GM23338 (cell line): ENCODE data around the gene LRP1B. TPM values are rescaled to one million over a fixed set of nuclear protein-coding genes. Genes with fewer than 3 reads are reported as not detected.

Experiments used
- ATAC-seq: fragments of 200-7000 bp; cut with Tn5 transposase; 3 replicates; pipeline ENCODE4 v1.9.1; 2020
- DNase-seq: peaks from one replicate; pipeline ENCODE4 v3.0.0-alpha.2; 2015; ENCODE audit warnings: low spot score
- H2AFZ ChIP-seq: fragments of 200-600 bp; sonication (generic); 2 replicates; pipeline ENCODE4 v1.8.0; 2016; ENCODE audit warnings: antibody characterized with exemption, mild to moderate bottlenecking, moderate library complexity
- H3F3A ChIP-seq: fragments of 200-600 bp; sonication (generic); replicated peaks from 2 replicates; pipeline ENCODE4 v1.8.0; 2017; ENCODE audit warnings: antibody characterized with exemption, mixed run types, low read depth
- H3K27ac ChIP-seq: fragments of 200-600 bp; sonication (generic); 2 replicates; pipeline ENCODE4 v1.6.1; 2016; ENCODE audit warnings: low read depth
- H3K27me3 ChIP-seq: fragments of 200-600 bp; sonication (generic); 2 replicates; pipeline ENCODE4 v1.8.0; 2016; ENCODE audit warnings: mild to moderate bottlenecking, mixed run types, moderate library complexity; ENCODE audit not compliant: insufficient read depth
- H3K36me3 ChIP-seq: fragments of 200-600 bp; sonication (generic); 2 replicates; pipeline ENCODE4 v1.8.0; 2016; ENCODE audit warnings: mild to moderate bottlenecking; ENCODE audit not compliant: insufficient read depth
- H3K4me1 ChIP-seq: fragments of 200-600 bp; sonication (generic); 2 replicates; pipeline ENCODE4 v1.8.0; 2016; ENCODE audit warnings: mild to moderate bottlenecking, moderate library complexity; ENCODE audit not compliant: insufficient read depth
- H3K4me2 ChIP-seq: fragments of 200-600 bp; sonication (generic); 2 replicates; pipeline ENCODE4 v1.7.1; 2017; ENCODE audit warnings: mixed run types
- H3K4me3 ChIP-seq: fragments of 200-600 bp; sonication (generic); 2 replicates; pipeline ENCODE4 v1.6.1; 2016; ENCODE audit warnings: mixed run types
- H3K79me2 ChIP-seq: fragments of 200-600 bp; sonication (generic); replicated peaks from 2 replicates; pipeline ENCODE4 v1.8.0; 2017; ENCODE audit warnings: mild to moderate bottlenecking; ENCODE audit not compliant: insufficient read depth
- H3K9me2 ChIP-seq: fragments of 200-600 bp; sonication (generic); 2 replicates; pipeline ENCODE4 v1.8.0; 2017; ENCODE audit not compliant: insufficient read depth
- H4K20me1 ChIP-seq: fragments of 200-600 bp; sonication (generic); replicated peaks from 2 replicates; pipeline ENCODE4 v1.8.0; 2017; ENCODE audit warnings: mild to moderate bottlenecking; ENCODE audit not compliant: insufficient read depth
- H3K27ac Mint-ChIP-seq: 2 replicates; pipeline ENCODE4 v1.8.0; 2020; ENCODE audit warnings: inconsistent platforms, mild to moderate bottlenecking, moderate library complexity, mixed read lengths
- H3K27me3 Mint-ChIP-seq: 3 replicates; pipeline ENCODE4 v1.8.0; 2022; ENCODE audit warnings: low read depth, mild to moderate bottlenecking, moderate library complexity, mixed read lengths, inconsistent platforms; ENCODE audit not compliant: insufficient read depth, poor library complexity
- H3K36me3 Mint-ChIP-seq: 3 replicates; pipeline ENCODE4 v1.8.0; 2021; ENCODE audit warnings: low read depth, mild to moderate bottlenecking, inconsistent platforms, moderate library complexity, mixed read lengths
- H3K4me1 Mint-ChIP-seq: 3 replicates; pipeline ENCODE4 v1.8.0; 2020; ENCODE audit warnings: mild to moderate bottlenecking, inconsistent platforms, mixed read lengths
- H3K4me3 Mint-ChIP-seq: 3 replicates; pipeline ENCODE4 v1.8.0; 2021; ENCODE audit warnings: moderate library complexity, mild to moderate bottlenecking, inconsistent platforms, mixed read lengths
- H3K9me3 Mint-ChIP-seq: 3 replicates; pipeline ENCODE4 v1.8.0; 2020; ENCODE audit warnings: moderate library complexity, mild to moderate bottlenecking, inconsistent platforms, mixed read lengths
- CREB1 ChIP-seq: fragments of 250-450 bp; sonication (Bioruptor Pico); IDR thresholded peaks from 2 replicates; pipeline ENCODE4 v1.5.0; 2020; ENCODE audit warnings: low read depth, mild to moderate bottlenecking, moderate library complexity
- EZH2 ChIP-seq: fragments of 200-600 bp; sonication (generic); IDR thresholded peaks from one replicate; pipeline ENCODE4 v1.8.0; 2017; ENCODE audit warnings: antibody characterized with exemption, mild to moderate bottlenecking, low read depth; ENCODE audit not compliant: unreplicated experiment
- EZH2phosphoT487 ChIP-seq: fragments of 200-600 bp; sonication (generic); IDR thresholded peaks from one replicate; pipeline ENCODE4 v1.8.1; 2018; ENCODE audit warnings: antibody characterized with exemption; ENCODE audit not compliant: unreplicated experiment
- JUNB ChIP-seq: IDR thresholded peaks from one replicate; pipeline ENCODE4 v1.6.1; 2016; ENCODE audit warnings: antibody characterized with exemption; ENCODE audit not compliant: unreplicated experiment
- NANOG ChIP-seq: IDR thresholded peaks from 2 replicates; pipeline ENCODE4 v1.6.1; 2016; ENCODE audit warnings: antibody characterized with exemption, borderline replicate concordance
- POLR2AphosphoS5 ChIP-seq: IDR thresholded peaks from 2 replicates; pipeline ENCODE4 v1.6.1; 2016; ENCODE audit warnings: antibody characterized with exemption, low read depth
- STAT1 ChIP-seq: IDR thresholded peaks from one replicate; pipeline ENCODE4 v1.6.1; 2016; ENCODE audit warnings: antibody characterized with exemption; ENCODE audit not compliant: unreplicated experiment
- ZNF114 ChIP-seq: fragments of 250-450 bp; sonication (Bioruptor Pico); IDR thresholded peaks from 2 replicates; pipeline ENCODE4 v1.5.0; 2020; ENCODE audit warnings: mild to moderate bottlenecking, moderate library complexity
- ZNF331 ChIP-seq: fragments of 250-450 bp; sonication (Bioruptor Pico); IDR thresholded peaks from 2 replicates; pipeline ENCODE4 v1.5.0; 2020; ENCODE audit warnings: low read depth, mild to moderate bottlenecking, moderate library complexity
- polyA plus RNA-seq: library from polyadenylated mRNA; unstranded; fragments of >200 nt; fragmentation: Nextera tagmentation; extraction: Ambion mirVana; gene quantifications from 2 replicates; pipeline ENCODE4 v1.2.1, GENCODE V29; 2016
- total RNA-seq: library from RNA; depleted of rRNA; stranded (reverse); fragments of >200 nt; shearing (Covaris generic); gene quantifications from 2 replicates; pipeline ENCODE4 v1.2.3, GENCODE V29; 2014
- TF ChIP-seq, protein P1 (sequence below), 2 experiments: fragments of 200-600 bp in 1 of 2; sonication (generic) in 1 of 2; conservative IDR thresholded peaks; 2 replicates each; pipeline versions ENCODE4 v1.5.1 to v1.6.1; 2016 to 2017; ENCODE audit warnings: antibody characterized with exemption in 2 of 2, low read depth in 2 of 2, mild to moderate bottlenecking in 2 of 2, moderate library complexity in 1 of 2
- TF ChIP-seq, protein P2 (sequence below): IDR thresholded peaks from 2 replicates; pipeline ENCODE4 v1.6.1; 2016; ENCODE audit warnings: antibody characterized with exemption
- TF ChIP-seq, protein P3 (sequence below): fragments of 250-450 bp; sonication (Bioruptor Pico); IDR thresholded peaks from 2 replicates; pipeline ENCODE4 v1.5.0; 2020; ENCODE audit warnings: mild to moderate bottlenecking, moderate library complexity

The LRP1B gene
- total and polyA plus RNA-seq, 2 experiments from 2014 or later = 0.15 to 0.97 TPM

- TF ChIP-seq, protein P1, sequence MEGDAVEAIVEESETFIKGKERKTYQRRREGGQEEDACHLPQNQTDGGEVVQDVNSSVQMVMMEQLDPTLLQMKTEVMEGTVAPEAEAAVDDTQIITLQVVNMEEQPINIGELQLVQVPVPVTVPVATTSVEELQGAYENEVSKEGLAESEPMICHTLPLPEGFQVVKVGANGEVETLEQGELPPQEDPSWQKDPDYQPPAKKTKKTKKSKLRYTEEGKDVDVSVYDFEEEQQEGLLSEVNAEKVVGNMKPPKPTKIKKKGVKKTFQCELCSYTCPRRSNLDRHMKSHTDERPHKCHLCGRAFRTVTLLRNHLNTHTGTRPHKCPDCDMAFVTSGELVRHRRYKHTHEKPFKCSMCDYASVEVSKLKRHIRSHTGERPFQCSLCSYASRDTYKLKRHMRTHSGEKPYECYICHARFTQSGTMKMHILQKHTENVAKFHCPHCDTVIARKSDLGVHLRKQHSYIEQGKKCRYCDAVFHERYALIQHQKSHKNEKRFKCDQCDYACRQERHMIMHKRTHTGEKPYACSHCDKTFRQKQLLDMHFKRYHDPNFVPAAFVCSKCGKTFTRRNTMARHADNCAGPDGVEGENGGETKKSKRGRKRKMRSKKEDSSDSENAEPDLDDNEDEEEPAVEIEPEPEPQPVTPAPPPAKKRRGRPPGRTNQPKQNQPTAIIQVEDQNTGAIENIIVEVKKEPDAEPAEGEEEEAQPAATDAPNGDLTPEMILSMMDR (conservative IDR thresholded peaks at IDR 0.05; ENCODE audit: low read depth in 2 of 2) = no peak
- TF ChIP-seq JUNB (no peak), ZNF114 (no peak), EZH2 (no peak), STAT1 (no peak), EZH2phosphoT487 (no peak), CREB1 (no peak)
- TF ChIP-seq, protein P2, sequence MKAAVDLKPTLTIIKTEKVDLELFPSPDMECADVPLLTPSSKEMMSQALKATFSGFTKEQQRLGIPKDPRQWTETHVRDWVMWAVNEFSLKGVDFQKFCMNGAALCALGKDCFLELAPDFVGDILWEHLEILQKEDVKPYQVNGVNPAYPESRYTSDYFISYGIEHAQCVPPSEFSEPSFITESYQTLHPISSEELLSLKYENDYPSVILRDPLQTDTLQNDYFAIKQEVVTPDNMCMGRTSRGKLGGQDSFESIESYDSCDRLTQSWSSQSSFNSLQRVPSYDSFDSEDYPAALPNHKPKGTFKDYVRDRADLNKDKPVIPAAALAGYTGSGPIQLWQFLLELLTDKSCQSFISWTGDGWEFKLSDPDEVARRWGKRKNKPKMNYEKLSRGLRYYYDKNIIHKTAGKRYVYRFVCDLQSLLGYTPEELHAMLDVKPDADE = no peak
Measured at GRCh38 chr2:140273958-140274357, 1856.9 kb downstream of the LRP1B start (continued).

DNA sequence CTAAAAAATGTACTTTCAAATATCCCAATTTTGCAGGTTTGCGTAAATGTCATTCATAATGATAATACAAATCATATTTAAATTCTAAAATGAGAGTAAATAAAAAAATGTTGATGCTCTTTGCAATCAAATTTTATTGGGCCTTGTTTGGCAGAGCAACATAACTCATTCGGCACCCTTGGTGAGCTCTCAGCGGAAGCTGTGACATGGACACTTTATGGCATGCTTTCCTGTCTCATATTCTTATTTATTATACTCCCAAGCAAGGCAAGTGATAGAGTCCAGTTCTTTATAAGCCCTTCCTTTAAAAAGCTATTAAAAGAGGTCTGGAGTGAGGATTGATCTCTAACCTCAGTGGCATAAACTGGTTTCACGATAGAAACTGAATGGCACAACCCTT, 1857.4 kb downstream of the LRP1B start:
- DNase-seq (no peak), ATAC-seq (no peak)
- Histone ChIP-seq H3K27ac (no peak overlapping the region), H3K4me2 (no peak overlapping the region), H4K20me1 (no peaks in the 10 kb centered on the region), H3K9me2 (no peaks in the 10 kb centered on the region), H3K79me2 (no peaks in the 10 kb centered on the region), H3F3A (no peaks in the 10 kb centered on the region), H3K4me3 (no peak overlapping the region), H3K4me1 (no peaks in the 10 kb centered on the region), H3K27me3 (no peaks in the 10 kb centered on the region), H3K36me3 (no peaks in the 10 kb centered on the region), H2AFZ (no peak overlapping the region)
- TF ChIP-seq EZH2 (no peak), NANOG (no peak), CREB1 (no peak), STAT1 (no peak), POLR2AphosphoS5 (no peak), EZH2phosphoT487 (no peak), ZNF331 (CRISPR knock-in tag) (no peak), ZNF114 (no peak)
- TF ChIP-seq, protein P3, sequence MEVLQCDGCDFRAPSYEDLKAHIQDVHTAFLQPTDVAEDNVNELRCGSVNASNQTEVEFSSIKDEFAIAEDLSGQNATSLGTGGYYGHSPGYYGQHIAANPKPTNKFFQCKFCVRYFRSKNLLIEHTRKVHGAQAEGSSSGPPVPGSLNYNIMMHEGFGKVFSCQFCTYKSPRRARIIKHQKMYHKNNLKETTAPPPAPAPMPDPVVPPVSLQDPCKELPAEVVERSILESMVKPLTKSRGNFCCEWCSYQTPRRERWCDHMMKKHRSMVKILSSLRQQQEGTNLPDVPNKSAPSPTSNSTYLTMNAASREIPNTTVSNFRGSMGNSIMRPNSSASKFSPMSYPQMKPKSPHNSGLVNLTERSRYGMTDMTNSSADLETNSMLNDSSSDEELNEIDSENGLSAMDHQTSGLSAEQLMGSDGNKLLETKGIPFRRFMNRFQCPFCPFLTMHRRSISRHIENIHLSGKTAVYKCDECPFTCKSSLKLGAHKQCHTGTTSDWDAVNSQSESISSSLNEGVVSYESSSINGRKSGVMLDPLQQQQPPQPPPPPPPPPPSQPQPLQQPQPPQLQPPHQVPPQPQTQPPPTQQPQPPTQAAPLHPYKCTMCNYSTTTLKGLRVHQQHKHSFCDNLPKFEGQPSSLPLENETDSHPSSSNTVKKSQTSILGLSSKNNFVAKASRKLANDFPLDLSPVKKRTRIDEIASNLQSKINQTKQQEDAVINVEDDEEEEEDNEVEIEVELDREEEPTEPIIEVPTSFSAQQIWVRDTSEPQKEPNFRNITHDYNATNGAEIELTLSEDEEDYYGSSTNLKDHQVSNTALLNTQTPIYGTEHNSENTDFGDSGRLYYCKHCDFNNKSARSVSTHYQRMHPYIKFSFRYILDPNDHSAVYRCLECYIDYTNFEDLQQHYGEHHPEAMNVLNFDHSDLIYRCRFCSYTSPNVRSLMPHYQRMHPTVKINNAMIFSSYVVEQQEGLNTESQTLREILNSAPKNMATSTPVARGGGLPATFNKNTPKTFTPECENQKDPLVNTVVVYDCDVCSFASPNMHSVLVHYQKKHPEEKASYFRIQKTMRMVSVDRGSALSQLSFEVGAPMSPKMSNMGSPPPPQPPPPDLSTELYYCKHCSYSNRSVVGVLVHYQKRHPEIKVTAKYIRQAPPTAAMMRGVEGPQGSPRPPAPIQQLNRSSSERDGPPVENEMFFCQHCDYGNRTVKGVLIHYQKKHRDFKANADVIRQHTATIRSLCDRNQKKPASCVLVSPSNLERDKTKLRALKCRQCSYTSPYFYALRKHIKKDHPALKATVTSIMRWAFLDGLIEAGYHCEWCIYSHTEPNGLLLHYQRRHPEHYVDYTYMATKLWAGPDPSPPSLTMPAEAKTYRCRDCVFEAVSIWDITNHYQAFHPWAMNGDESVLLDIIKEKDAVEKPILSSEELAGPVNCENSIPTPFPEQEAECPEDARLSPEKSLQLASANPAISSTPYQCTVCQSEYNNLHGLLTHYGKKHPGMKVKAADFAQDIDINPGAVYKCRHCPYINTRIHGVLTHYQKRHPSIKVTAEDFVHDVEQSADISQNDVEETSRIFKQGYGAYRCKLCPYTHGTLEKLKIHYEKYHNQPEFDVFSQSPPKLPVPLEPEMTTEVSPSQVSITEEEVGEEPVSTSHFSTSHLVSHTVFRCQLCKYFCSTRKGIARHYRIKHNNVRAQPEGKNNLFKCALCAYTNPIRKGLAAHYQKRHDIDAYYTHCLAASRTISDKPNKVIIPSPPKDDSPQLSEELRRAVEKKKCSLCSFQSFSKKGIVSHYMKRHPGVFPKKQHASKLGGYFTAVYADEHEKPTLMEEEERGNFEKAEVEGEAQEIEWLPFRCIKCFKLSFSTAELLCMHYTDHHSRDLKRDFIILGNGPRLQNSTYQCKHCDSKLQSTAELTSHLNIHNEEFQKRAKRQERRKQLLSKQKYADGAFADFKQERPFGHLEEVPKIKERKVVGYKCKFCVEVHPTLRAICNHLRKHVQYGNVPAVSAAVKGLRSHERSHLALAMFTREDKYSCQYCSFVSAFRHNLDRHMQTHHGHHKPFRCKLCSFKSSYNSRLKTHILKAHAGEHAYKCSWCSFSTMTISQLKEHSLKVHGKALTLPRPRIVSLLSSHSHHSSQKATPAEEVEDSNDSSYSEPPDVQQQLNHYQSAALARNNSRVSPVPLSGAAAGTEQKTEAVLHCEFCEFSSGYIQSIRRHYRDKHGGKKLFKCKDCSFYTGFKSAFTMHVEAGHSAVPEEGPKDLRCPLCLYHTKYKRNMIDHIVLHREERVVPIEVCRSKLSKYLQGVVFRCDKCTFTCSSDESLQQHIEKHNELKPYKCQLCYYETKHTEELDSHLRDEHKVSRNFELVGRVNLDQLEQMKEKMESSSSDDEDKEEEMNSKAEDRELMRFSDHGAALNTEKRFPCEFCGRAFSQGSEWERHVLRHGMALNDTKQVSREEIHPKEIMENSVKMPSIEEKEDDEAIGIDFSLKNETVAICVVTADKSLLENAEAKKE (CRISPR knock-in tag) = no peak
- TF ChIP-seq, protein P1 (conservative IDR thresholded peaks at IDR 0.05; ENCODE audit: low read depth in 2 of 2) = no peak
- TF ChIP-seq, protein P2 = no peak
- no peak overlapping the region for H3K27ac Mint-ChIP-seq
- H3K4me1 Mint-ChIP-seq = no peaks in the 10 kb centered on the region
- no peaks in the 10 kb centered on the region for H3K36me3 Mint-ChIP-seq
- no peak overlapping the region for H3K4me3 Mint-ChIP-seq
- no peaks in the 10 kb centered on the region for H3K27me3 Mint-ChIP-seq
- H3K9me3 Mint-ChIP-seq = no peaks in the 10 kb centered on the region
